Mesothelial cell of epicardium (in vitro differentiated cells): ENCODE measurements around the gene RAMACL. TPM values are rescaled to one million over a fixed set of nuclear protein-coding genes. Genes with fewer than 3 reads are reported as not detected.

Source experiments
- DNase-seq, 2 experiments: peaks; one replicate each; pipeline ENCODE4 v3.0.0; 2021; ENCODE audit warnings: low spot score in 2 of 2; ENCODE audit not compliant: unreplicated experiment in 2 of 2
- H3K27ac Mint-ChIP-seq: 2 replicates; pipeline ENCODE4 v1.8.0; 2021; ENCODE audit warnings: mixed read lengths
- H3K27me3 Mint-ChIP-seq: 2 replicates; pipeline ENCODE4 v1.8.0; 2021; ENCODE audit warnings: low read depth, mixed read lengths
- H3K36me3 Mint-ChIP-seq: 2 replicates; pipeline ENCODE4 v1.8.0; 2021; ENCODE audit warnings: mixed read lengths
- H3K4me1 Mint-ChIP-seq: 2 replicates; pipeline ENCODE4 v1.8.0; 2021; ENCODE audit warnings: mixed read lengths
- H3K4me3 Mint-ChIP-seq: 2 replicates; pipeline ENCODE4 v1.8.0; 2021; ENCODE audit warnings: mild to moderate bottlenecking, moderate library complexity, mixed read lengths
- H3K9me3 Mint-ChIP-seq: 2 replicates; pipeline ENCODE4 v1.8.0; 2021; ENCODE audit warnings: mixed read lengths
- CTCF ChIP-seq: fragments of 200-600 bp; sonication (generic); IDR thresholded peaks from one replicate; pipeline ENCODE4 v1.5.0; 2021; ENCODE audit warnings: antibody characterized with exemption; ENCODE audit not compliant: unreplicated experiment
- total RNA-seq: library from RNA; stranded (reverse); gene quantifications from 3 replicates; pipeline ENCODE4 v1.2.1, GENCODE V29; 2021

The RAMACL gene
- total RNA-seq, 1 donor from 2014 or later, result 0.69 TPM

DNA sequence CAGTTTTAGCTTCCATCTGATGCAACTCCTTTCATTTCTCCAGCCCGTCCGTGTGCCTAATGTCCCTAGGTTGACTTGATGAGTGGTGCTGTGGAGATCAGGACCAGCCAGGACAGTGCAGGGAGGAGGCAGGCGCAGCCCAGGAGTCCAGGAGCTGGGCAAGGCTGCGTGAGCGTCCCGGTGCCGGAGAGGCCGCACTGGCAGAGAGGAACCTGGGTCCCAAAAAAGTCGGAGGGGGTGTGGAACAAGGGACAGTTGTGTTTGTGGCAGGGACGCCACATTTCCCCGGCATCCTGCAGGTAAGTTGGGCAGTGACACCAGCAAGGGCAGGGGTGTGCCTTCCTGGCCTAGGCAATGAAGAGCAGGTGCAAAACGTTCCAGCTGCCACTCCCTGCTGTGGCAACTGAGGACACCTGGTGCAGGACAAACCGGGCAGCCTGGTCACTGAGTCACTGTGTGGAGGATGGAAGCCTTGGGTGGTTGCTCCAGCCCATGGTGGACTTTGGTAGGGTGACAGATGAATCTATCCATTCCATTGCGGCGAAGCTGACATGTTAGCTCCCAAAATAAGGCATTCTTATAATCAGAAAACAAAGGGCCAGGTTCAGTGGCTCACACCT lies 53.2 kb downstream of the RAMACL start:
- no peak overlapping the region for H3K27ac Mint-ChIP-seq
- H3K4me3 Mint-ChIP-seq, result no peak overlapping the region
- H3K4me1 Mint-ChIP-seq, result no peaks in the 10 kb centered on the region
- peaks cover 12% of the 10 kb centered on the region for H3K36me3 Mint-ChIP-seq
- TF ChIP-seq CTCF, result no peak
- no peak for DNase-seq
- H3K9me3 Mint-ChIP-seq, result no peaks in the 10 kb centered on the region
- no peaks in the 10 kb centered on the region for H3K27me3 Mint-ChIP-seq

Other genes with a start within 250 kb of the RAMACL start
- gene SFT2D1, start 244.1 kb downstream of the RAMACL start, total RNA-seq, result 26.0 to 26.8 TPM (median 26.6 TPM) in 3 replicates
- gene MPC1, start 203.7 kb downstream of the RAMACL start, total RNA-seq, result 12.4 to 14.3 TPM (median 12.7 TPM) in 3 replicates
- gene RPS6KA2, start 40.6 kb upstream of the RAMACL start, total RNA-seq, result 12.0 to 18.4 TPM (median 12.3 TPM) in 3 replicates